Measurements from ENCODE around the gene PIK3CA.
A peak's percentile ranks its signal among the peaks of the same experiment; 100 is the strongest.

PIK3CA gene

DNA sequence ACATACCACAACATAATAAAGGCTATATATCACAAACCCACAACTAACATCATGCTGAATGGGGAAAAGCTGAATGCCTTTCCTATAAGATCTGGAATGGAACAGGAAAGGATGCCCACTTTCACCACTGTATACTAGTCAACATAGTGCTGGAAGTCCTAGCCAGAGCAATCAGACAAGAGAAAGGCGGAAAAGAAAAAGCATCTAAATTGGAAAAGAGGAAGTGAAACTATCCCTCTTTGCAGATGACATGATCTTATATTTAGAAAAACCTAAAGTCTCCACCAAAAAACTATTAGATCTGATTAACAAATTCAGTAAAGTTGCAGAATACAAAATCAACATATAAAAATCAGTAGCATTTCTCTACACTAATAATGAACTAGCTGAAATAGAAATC lies 14.6 kb upstream of the PIK3CA start:
- no peaks in the 10 kb centered on the region for H3K27me3 ChIP-seq (ENCODE audit: control insufficient read depth, insufficient read depth, low read length, poor library complexity, severe bottlenecking)
- H3K4me3 ChIP-seq (ENCODE audit: insufficient read depth, low read depth, low read length), result no peak overlapping the region
- no peak overlapping the region for H3K27ac ChIP-seq (ENCODE audit: insufficient read depth, low read depth, low read length, poor library complexity, severe bottlenecking)
- H3K36me3 ChIP-seq (ENCODE audit: control insufficient read depth, insufficient read depth, low read length), result no peaks in the 10 kb centered on the region
- WGBS, 2 experiments, result 92% methylated on average over 1 of the region's 1 CpG; no CpG with 5 or more reads in 1 of the 2 experiments
- no peaks in the 10 kb centered on the region for H3K9me3 ChIP-seq (ENCODE audit: control insufficient read depth, low read length)
- no peaks in the 10 kb centered on the region for H3K4me1 ChIP-seq (ENCODE audit: control insufficient read depth, insufficient read depth, low read length)

DNA sequence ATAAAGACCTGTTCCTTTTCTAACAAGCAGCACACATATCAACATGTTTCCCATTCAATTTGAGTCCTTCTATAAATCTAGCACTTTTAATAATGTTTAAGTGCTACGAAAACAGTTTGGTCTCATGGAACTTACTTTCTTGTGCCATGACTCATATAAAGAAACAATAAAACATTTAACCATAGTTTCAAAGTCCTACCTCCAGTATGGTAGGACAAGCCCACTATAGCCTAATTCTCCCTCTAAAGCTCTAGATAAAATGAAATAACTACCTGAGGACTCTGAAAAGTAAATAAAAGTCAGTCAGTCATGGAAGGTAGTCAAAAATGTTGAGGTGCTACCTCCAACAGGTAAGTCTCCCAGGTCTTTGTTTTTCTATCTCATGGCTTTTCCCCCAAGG lies 12.0 kb upstream of the PIK3CA start:
- no peaks in the 10 kb centered on the region for H3K36me3 ChIP-seq (ENCODE audit: control insufficient read depth, insufficient read depth, low read length)
- H3K4me3 ChIP-seq (ENCODE audit: insufficient read depth, low read depth, low read length), result no peak overlapping the region
- no peaks in the 10 kb centered on the region for H3K27me3 ChIP-seq (ENCODE audit: control insufficient read depth, insufficient read depth, low read length, poor library complexity, severe bottlenecking)
- 95 to 100% methylated on average over 1 of the region's 1 CpG for WGBS, 2 experiments
- no peaks in the 10 kb centered on the region for H3K9me3 ChIP-seq (ENCODE audit: control insufficient read depth, low read length)
- no peaks in the 10 kb centered on the region for H3K4me1 ChIP-seq (ENCODE audit: control insufficient read depth, insufficient read depth, low read length)
- no peak overlapping the region for H3K27ac ChIP-seq (ENCODE audit: insufficient read depth, low read depth, low read length, poor library complexity, severe bottlenecking)

GRCh38 chr3:179141890-179142289 lies 6.3 kb upstream of the PIK3CA start:
- Histone ChIP-seq H3K36me3 (ENCODE audit: control insufficient read depth, insufficient read depth, low read length) (no peaks in the 10 kb centered on the region), H3K27ac (ENCODE audit: insufficient read depth, low read depth, low read length, poor library complexity, severe bottlenecking) (no peak overlapping the region), H3K9me3 (ENCODE audit: control insufficient read depth, low read length) (no peaks in the 10 kb centered on the region), H3K4me3 (ENCODE audit: insufficient read depth, low read depth, low read length) (no peak overlapping the region), H3K27me3 (ENCODE audit: control insufficient read depth, insufficient read depth, low read length, poor library complexity, severe bottlenecking) (no peaks in the 10 kb centered on the region), H3K4me1 (ENCODE audit: control insufficient read depth, insufficient read depth, low read length) (no peaks in the 10 kb centered on the region)
- WGBS, 2 experiments, result 90 to 92% methylated on average over 4 of the region's 4 CpGs

GRCh38 chr3:179146911-179147513 lies 1.1 kb upstream of the PIK3CA start:
- H3K4me3 ChIP-seq (ENCODE audit: insufficient read depth, low read depth, low read length), result peak overlapping the region; percentile 81
- no peaks in the 10 kb centered on the region for H3K36me3 ChIP-seq (ENCODE audit: control insufficient read depth, insufficient read depth, low read length)
- no peaks in the 10 kb centered on the region for H3K9me3 ChIP-seq (ENCODE audit: control insufficient read depth, low read length)
- no peaks in the 10 kb centered on the region for H3K27me3 ChIP-seq (ENCODE audit: control insufficient read depth, insufficient read depth, low read length, poor library complexity, severe bottlenecking)
- peaks cover 5% of the 10 kb centered on the region for H3K4me1 ChIP-seq (ENCODE audit: control insufficient read depth, insufficient read depth, low read length)
- 19 to 25% methylated on average over 16 of the region's 16 CpGs for WGBS, 2 experiments
- no peak overlapping the region for H3K27ac ChIP-seq (ENCODE audit: insufficient read depth, low read depth, low read length, poor library complexity, severe bottlenecking)

GRCh38 chr3:179147514-179147872 lies 664 bp upstream of the PIK3CA start:
- Histone ChIP-seq H3K27ac (ENCODE audit: insufficient read depth, low read depth, low read length, poor library complexity, severe bottlenecking) (peak overlapping the region; percentile 78), H3K4me1 (ENCODE audit: control insufficient read depth, insufficient read depth, low read length) (peaks cover 5% of the 10 kb centered on the region), H3K27me3 (ENCODE audit: control insufficient read depth, insufficient read depth, low read length, poor library complexity, severe bottlenecking) (no peaks in the 10 kb centered on the region), H3K9me3 (ENCODE audit: control insufficient read depth, low read length) (no peaks in the 10 kb centered on the region), H3K4me3 (ENCODE audit: insufficient read depth, low read depth, low read length) (peak overlapping the region; percentile 81), H3K36me3 (ENCODE audit: control insufficient read depth, insufficient read depth, low read length) (no peaks in the 10 kb centered on the region)
- WGBS, 2 experiments, result 1% methylated on average over 14 of the region's 14 CpGs

DNA sequence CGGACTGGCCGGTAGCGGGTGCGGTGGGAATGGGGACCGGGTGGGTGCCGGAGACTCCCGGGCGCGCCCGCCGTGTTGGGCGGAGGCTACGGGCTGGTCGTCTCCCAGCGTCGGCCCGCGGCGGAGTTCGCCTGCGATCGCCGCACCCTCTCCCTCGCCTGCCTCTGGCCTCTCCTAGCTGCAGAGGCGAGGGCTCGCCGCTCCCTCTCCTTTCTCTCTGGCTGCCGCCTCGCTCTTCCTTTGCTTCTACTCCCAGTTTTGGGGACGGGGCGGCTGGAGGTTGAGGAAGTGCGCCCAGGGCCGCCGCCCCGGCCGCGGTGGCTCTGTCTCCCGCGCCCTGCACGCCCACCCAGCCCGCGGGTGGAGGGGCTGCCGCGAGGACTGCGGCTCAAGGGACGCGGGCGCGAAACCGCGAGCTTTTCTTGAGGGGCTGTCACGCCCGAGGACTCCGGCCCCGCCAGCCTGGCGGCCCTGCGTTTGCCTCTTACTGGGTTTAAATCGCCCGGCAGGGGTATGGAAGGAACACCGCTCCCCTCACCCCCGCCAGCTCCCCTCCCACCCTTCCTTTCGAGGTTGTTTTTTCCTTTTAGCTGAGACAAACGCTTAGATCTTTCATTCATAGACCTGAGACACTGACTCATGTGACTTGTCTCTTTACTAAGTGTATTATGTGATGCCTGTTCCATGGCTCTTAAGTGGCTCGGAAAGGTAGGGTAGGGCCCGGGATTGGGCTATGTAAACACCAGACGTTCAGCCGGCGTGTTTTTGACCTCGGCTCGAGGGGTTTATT lies 654 bp downstream of the PIK3CA start:
- Histone ChIP-seq H3K4me3 (ENCODE audit: insufficient read depth, low read depth, low read length) (peak overlapping the region; percentile 81), H3K4me1 (ENCODE audit: control insufficient read depth, insufficient read depth, low read length) (peaks cover 5% of the 10 kb centered on the region), H3K36me3 (ENCODE audit: control insufficient read depth, insufficient read depth, low read length) (no peaks in the 10 kb centered on the region), H3K9me3 (ENCODE audit: control insufficient read depth, low read length) (no peaks in the 10 kb centered on the region), H3K27ac (ENCODE audit: insufficient read depth, low read depth, low read length, poor library complexity, severe bottlenecking) (peak overlapping the region; percentile 78), H3K27me3 (ENCODE audit: control insufficient read depth, insufficient read depth, low read length, poor library complexity, severe bottlenecking) (no peaks in the 10 kb centered on the region)
- 0% methylated on average over 69 to 70 of the region's 70 CpGs for WGBS, 2 experiments

DNA sequence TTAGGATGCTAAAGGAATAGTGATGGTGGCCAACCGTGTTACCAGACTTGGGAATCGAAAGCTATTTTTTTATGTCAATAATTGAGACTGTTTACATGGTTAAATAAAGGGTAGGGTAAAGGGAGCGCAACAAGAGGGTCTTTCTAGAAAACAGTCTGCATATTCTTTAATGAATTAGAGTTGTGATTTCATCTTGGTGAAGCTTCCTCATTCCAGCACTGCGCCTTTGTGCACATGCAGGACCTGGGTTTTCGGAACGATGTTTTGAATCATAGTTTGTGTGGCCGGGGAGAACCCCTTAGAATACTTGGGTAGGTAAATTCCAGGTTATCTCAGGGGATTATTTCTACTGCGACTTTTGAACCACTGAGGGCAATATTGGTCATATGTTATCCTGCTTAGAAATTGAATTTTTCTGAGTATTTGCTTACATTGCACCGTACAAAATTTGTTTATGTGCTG lies 1.3 kb downstream of the PIK3CA start:
- H3K4me3 ChIP-seq (ENCODE audit: insufficient read depth, low read depth, low read length), result peak overlapping the region; percentile 81
- no peaks in the 10 kb centered on the region for H3K27me3 ChIP-seq (ENCODE audit: control insufficient read depth, insufficient read depth, low read length, poor library complexity, severe bottlenecking)
- no peaks in the 10 kb centered on the region for H3K36me3 ChIP-seq (ENCODE audit: control insufficient read depth, insufficient read depth, low read length)
- WGBS, 2 experiments, result 10 to 11% methylated on average over 9 of the region's 9 CpGs
- H3K4me1 ChIP-seq (ENCODE audit: control insufficient read depth, insufficient read depth, low read length), result peaks cover 5% of the 10 kb centered on the region
- no peak overlapping the region for H3K27ac ChIP-seq (ENCODE audit: insufficient read depth, low read depth, low read length, poor library complexity, severe bottlenecking)
- no peaks in the 10 kb centered on the region for H3K9me3 ChIP-seq (ENCODE audit: control insufficient read depth, low read length)

- H3K9me3 ChIP-seq (ENCODE audit: control insufficient read depth, low read length), result no peaks in the 10 kb centered on the region
- 89% methylated on average over 4 of the region's 4 CpGs; no CpG with 5 or more reads in 1 of the 2 experiments for WGBS, 2 experiments
- H3K36me3 ChIP-seq (ENCODE audit: control insufficient read depth, insufficient read depth, low read length), result no peaks in the 10 kb centered on the region
- H3K4me3 ChIP-seq (ENCODE audit: insufficient read depth, low read depth, low read length), result peak overlapping the region; percentile 81
- no peak overlapping the region for H3K27ac ChIP-seq (ENCODE audit: insufficient read depth, low read depth, low read length, poor library complexity, severe bottlenecking)
- no peaks in the 10 kb centered on the region for H3K27me3 ChIP-seq (ENCODE audit: control insufficient read depth, insufficient read depth, low read length, poor library complexity, severe bottlenecking)
- peaks cover 5% of the 10 kb centered on the region for H3K4me1 ChIP-seq (ENCODE audit: control insufficient read depth, insufficient read depth, low read length)
Observed at GRCh38 chr3:179149951-179150350, 1.8 kb downstream of the PIK3CA start.

DNA sequence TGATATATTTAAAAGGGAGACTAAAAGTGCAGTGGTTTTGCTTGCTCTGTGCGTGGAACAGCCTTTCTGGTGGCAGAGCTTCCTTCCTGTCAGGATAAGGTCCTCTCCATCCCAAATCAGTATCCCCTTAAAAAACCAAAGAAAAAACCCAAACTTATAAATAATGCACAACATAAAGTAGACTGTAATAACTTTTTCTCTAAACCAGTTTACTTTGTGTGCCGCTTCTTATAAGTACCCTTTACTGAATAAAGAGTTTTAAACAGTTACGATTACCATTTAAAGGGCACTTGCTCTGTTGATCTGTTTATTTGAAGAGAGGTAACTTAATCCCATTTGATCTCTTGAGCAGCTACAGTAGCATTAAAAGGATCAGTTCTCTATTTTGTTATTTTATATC lies 2.5 kb downstream of the PIK3CA start:
- no peaks in the 10 kb centered on the region for H3K36me3 ChIP-seq (ENCODE audit: control insufficient read depth, insufficient read depth, low read length)
- no peaks in the 10 kb centered on the region for H3K9me3 ChIP-seq (ENCODE audit: control insufficient read depth, low read length)
- H3K4me3 ChIP-seq (ENCODE audit: insufficient read depth, low read depth, low read length), result no peak overlapping the region
- peaks cover 5% of the 10 kb centered on the region for H3K4me1 ChIP-seq (ENCODE audit: control insufficient read depth, insufficient read depth, low read length)
- no peak overlapping the region for H3K27ac ChIP-seq (ENCODE audit: insufficient read depth, low read depth, low read length, poor library complexity, severe bottlenecking)
- no peaks in the 10 kb centered on the region for H3K27me3 ChIP-seq (ENCODE audit: control insufficient read depth, insufficient read depth, low read length, poor library complexity, severe bottlenecking)
- 78 to 92% methylated on average over 2 to 3 of the region's 3 CpGs for WGBS, 2 experiments

DNA sequence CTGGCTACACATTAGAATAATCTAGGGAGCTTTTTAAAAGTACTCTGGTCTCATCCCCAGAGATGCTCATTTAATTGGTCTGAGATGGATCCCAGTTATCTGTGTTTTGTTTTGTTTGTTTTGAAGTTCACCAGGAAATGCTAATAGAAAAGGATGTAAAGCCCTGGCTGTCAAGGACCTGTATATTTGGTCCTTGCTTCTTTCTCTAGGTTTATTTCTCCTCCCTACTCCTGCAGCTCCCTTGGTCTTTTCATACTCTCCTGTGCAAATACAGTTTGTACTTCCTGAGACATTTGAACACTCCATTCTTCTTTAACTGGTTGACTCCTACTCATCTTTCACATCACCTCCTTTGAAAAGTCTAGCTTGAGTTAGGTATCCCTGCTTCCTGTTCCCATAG lies 3.3 kb downstream of the PIK3CA start:
- Histone ChIP-seq H3K27ac (ENCODE audit: insufficient read depth, low read depth, low read length, poor library complexity, severe bottlenecking) (no peak overlapping the region), H3K4me3 (ENCODE audit: insufficient read depth, low read depth, low read length) (no peak overlapping the region), H3K36me3 (ENCODE audit: control insufficient read depth, insufficient read depth, low read length) (no peaks in the 10 kb centered on the region), H3K27me3 (ENCODE audit: control insufficient read depth, insufficient read depth, low read length, poor library complexity, severe bottlenecking) (no peaks in the 10 kb centered on the region), H3K9me3 (ENCODE audit: control insufficient read depth, low read length) (no peaks in the 10 kb centered on the region), H3K4me1 (ENCODE audit: control insufficient read depth, insufficient read depth, low read length) (peaks cover 5% of the 10 kb centered on the region)

All from ectodermal cell (in vitro differentiated cells).